Upper lobe of left lung (tissue), 6 donors: ENCODE results near the gene C16orf82. TPM values are rescaled to one million over a fixed set of nuclear protein-coding genes. Genes with fewer than 3 reads are reported as not detected.

Source experiments
- ATAC-seq, 2 donors: fragments of 200-7000 bp; cut with Tn5 transposase; one replicate each; pipeline ENCODE4 v1.9.1; 2022; ENCODE audit warnings: mild to moderate bottlenecking in 2 of 2, moderate library complexity in 2 of 2; ENCODE audit not compliant: low FRiP score in 2 of 2
- DNase-seq, 2 donors: peaks; one replicate each; pipeline ENCODE4 v3.0.0-alpha.2; 2019 to 2020
- H3K27ac ChIP-seq, 4 donors: fragments of 200-600 bp; sonication (generic); one replicate each; pipeline ENCODE4 v1.5.1; 2016 to 2019
- H3K27me3 ChIP-seq, 4 donors: fragments of 200-600 bp; sonication (generic); one replicate each; pipeline ENCODE4 v1.5.1; 2017 to 2019
- H3K36me3 ChIP-seq, 4 donors: fragments of 200-600 bp; sonication (generic); one replicate each; pipeline ENCODE4 v1.5.1; 2016 to 2019
- H3K4me1 ChIP-seq, 4 donors: fragments of 200-600 bp; sonication (generic); one replicate each; pipeline ENCODE4 v1.5.1; 2018 to 2019
- H3K4me3 ChIP-seq, 4 donors: fragments of 200-600 bp; sonication (generic); one replicate each; pipeline ENCODE4 v1.5.1; 2017 to 2019; ENCODE audit warnings: mild to moderate bottlenecking in 2 of 4, moderate library complexity in 1 of 4
- H3K9me3 ChIP-seq, 4 donors: fragments of 200-600 bp; sonication (generic); one replicate each; pipeline ENCODE4 v1.5.1; 2018 to 2019
- EP300 ChIP-seq, 4 donors: sonication (generic); formaldehyde crosslinking; IDR thresholded peaks; one replicate each; pipeline ENCODE4 v1.5.1; 2017; ENCODE audit warnings: antibody characterized with exemption in 4 of 4, control low read depth in 2 of 4
- POLR2A ChIP-seq, 4 donors: fragments of 450-650 bp; IDR thresholded peaks; one replicate each; pipeline ENCODE4 v1.5.1; 2016 to 2017; ENCODE audit warnings: antibody characterized with exemption in 4 of 4, mild to moderate bottlenecking in 2 of 4
- POLR2AphosphoS5 ChIP-seq, 2 donors: sonication (generic); formaldehyde crosslinking; IDR thresholded peaks; one replicate each; pipeline ENCODE4 v1.5.1; 2017; ENCODE audit warnings: antibody characterized with exemption in 2 of 2
- WGBS, 2 donors: methylation state at CpG; one replicate each; pipeline ENCODE4 v1.1.5; 2017 to 2018; 5-methylcytosine and 5-hydroxymethylcytosine counted together
- total RNA-seq, 6 donors: library from RNA; depleted of rRNA in 4 of 6; stranded (reverse); fragments of >200 nt in 4 of 6; gene quantifications; one replicate each; pipeline versions ENCODE4 v1.1.0 to v1.2.1, GENCODE V29; 2016 to 2021
- TF ChIP-seq, protein P1 (sequence below), 6 experiments: fragments of 450-650 bp in 4 of 6; fragments of 200-600 bp in 2 of 6; sonication (generic) in 2 of 6; IDR thresholded peaks; one replicate each; pipeline ENCODE4 v1.5.1; 2016 to 2019; ENCODE audit warnings: antibody characterized with exemption in 6 of 6
- donor health status: DM: no; HTN: no; CAD: no; lungs with moderate emphysema.
- donor health status: DM: no; HTN: yes; CAD: no; lungs with severe emphysema.

C16orf82 gene
- total RNA-seq, 6 donors from 2014 or later, result not detected

GRCh38 chr16:27110524-27110896 is 43.8 kb downstream of the C16orf82 start:
- Histone ChIP-seq H3K27me3 (no peaks in the 10 kb centered on the region), H3K36me3 (no peaks in the 10 kb centered on the region), H3K4me3 (no peak overlapping the region), H3K27ac (no peak overlapping the region), H3K4me1 (peaks cover 5 to 8% (median 7%) of the 10 kb centered on the region in 4 donors), H3K9me3 (no peaks in the 10 kb centered on the region)
- no peak for DNase-seq
- TF ChIP-seq, protein P1, sequence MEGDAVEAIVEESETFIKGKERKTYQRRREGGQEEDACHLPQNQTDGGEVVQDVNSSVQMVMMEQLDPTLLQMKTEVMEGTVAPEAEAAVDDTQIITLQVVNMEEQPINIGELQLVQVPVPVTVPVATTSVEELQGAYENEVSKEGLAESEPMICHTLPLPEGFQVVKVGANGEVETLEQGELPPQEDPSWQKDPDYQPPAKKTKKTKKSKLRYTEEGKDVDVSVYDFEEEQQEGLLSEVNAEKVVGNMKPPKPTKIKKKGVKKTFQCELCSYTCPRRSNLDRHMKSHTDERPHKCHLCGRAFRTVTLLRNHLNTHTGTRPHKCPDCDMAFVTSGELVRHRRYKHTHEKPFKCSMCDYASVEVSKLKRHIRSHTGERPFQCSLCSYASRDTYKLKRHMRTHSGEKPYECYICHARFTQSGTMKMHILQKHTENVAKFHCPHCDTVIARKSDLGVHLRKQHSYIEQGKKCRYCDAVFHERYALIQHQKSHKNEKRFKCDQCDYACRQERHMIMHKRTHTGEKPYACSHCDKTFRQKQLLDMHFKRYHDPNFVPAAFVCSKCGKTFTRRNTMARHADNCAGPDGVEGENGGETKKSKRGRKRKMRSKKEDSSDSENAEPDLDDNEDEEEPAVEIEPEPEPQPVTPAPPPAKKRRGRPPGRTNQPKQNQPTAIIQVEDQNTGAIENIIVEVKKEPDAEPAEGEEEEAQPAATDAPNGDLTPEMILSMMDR (IDR thresholded peaks at IDR 0.05), result no peak
- TF ChIP-seq POLR2A (IDR thresholded peaks at IDR 0.05), result no peak
- TF ChIP-seq EP300 (IDR thresholded peaks at IDR 0.05), result no peak
- no peak for TF ChIP-seq POLR2AphosphoS5 (IDR thresholded peaks at IDR 0.05)
- no peak for ATAC-seq
- 43% methylated on average over 6 of the region's 7 CpGs; no CpG with 5 or more reads in 1 of the 2 donors for WGBS, 2 donors

GRCh38 chr16:27111486-27111885 is 44.8 kb downstream of the C16orf82 start:
- H3K36me3 ChIP-seq, result no peaks in the 10 kb centered on the region
- TF ChIP-seq POLR2A (IDR thresholded peaks at IDR 0.05), result no peak
- TF ChIP-seq, protein P1 (IDR thresholded peaks at IDR 0.05), result no peak
- TF ChIP-seq POLR2AphosphoS5 (IDR thresholded peaks at IDR 0.05), result no peak
- no peak for TF ChIP-seq EP300 (IDR thresholded peaks at IDR 0.05)
- ATAC-seq (no peak), DNase-seq (no peak)
- H3K27ac ChIP-seq, result no peak overlapping the region
- H3K4me3 ChIP-seq, result no peak overlapping the region
- 67 to 76% methylated on average over 5 to 7 of the region's 7 CpGs for WGBS, 2 donors
- H3K27me3 ChIP-seq, result no peaks in the 10 kb centered on the region
- H3K4me1 ChIP-seq, result peaks cover 5 to 8% (median 7%) of the 10 kb centered on the region in 4 donors
- no peaks in the 10 kb centered on the region for H3K9me3 ChIP-seq

- WGBS, 2 donors, result 78 to 80% methylated on average over 4 of the region's 4 CpGs
- ATAC-seq (no peak), DNase-seq (no peak)
- Histone ChIP-seq H3K4me3 (no peak overlapping the region), H3K9me3 (no peaks in the 10 kb centered on the region), H3K4me1 (peaks cover 5 to 8% (median 7%) of the 10 kb centered on the region in 4 donors), H3K27ac (no peak overlapping the region), H3K36me3 (no peaks in the 10 kb centered on the region), H3K27me3 (no peaks in the 10 kb centered on the region)
- TF ChIP-seq POLR2AphosphoS5 (IDR thresholded peaks at IDR 0.05) (no peak), EP300 (IDR thresholded peaks at IDR 0.05) (no peak), POLR2A (IDR thresholded peaks at IDR 0.05) (no peak)
- TF ChIP-seq, protein P1 (IDR thresholded peaks at IDR 0.05), result no peak
Observed at GRCh38 chr16:27112093-27112811, 45.5 kb downstream of the C16orf82 start.

GRCh38 chr16:27113341-27113841 is 46.7 kb downstream of the C16orf82 start:
- no peak for DNase-seq
- ATAC-seq, result no peak
- Histone ChIP-seq H3K9me3 (no peaks in the 10 kb centered on the region), H3K27ac (no peak overlapping the region), H3K27me3 (no peaks in the 10 kb centered on the region), H3K4me3 (no peak overlapping the region), H3K4me1 (peaks cover 5 to 8% (median 7%) of the 10 kb centered on the region in 4 donors), H3K36me3 (no peaks in the 10 kb centered on the region)
- TF ChIP-seq EP300 (IDR thresholded peaks at IDR 0.05), result no peak
- WGBS, 2 donors, result 49 to 58% methylated on average over 6 to 8 of the region's 8 CpGs

DNA sequence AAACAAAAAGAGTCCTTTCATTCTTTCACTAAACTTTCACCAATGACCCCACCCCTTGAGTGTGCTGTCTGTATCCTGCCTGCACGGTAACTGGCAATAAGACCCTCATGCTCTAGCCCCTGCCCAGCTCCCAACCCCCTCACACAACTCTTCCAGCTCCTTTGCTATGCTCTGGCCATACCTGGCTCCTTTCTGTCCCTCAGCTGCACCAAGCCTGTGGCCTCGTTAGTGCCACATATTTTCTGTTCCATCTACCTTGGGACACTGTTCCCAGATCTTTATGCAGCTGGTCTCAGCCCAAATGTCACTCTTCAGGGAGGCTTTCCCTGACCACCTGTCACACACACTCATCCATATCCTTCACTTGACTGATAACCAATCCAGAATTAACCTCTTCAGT is 47.3 kb downstream of the C16orf82 start:
- TF ChIP-seq, protein P1 (IDR thresholded peaks at IDR 0.05), result no peak
- TF ChIP-seq EP300 (IDR thresholded peaks at IDR 0.05), result no peak
- TF ChIP-seq POLR2A (IDR thresholded peaks at IDR 0.05), result no peak
- TF ChIP-seq POLR2AphosphoS5 (IDR thresholded peaks at IDR 0.05), result no peak
- Histone ChIP-seq H3K4me1 (peaks cover 5 to 8% (median 7%) of the 10 kb centered on the region in 4 donors), H3K27me3 (no peaks in the 10 kb centered on the region), H3K36me3 (no peaks in the 10 kb centered on the region), H3K9me3 (no peaks in the 10 kb centered on the region), H3K4me3 (no peak overlapping the region), H3K27ac (no peak overlapping the region)
- WGBS, 2 donors, result 57 to 68% methylated on average over 2 of the region's 2 CpGs
- no peak for DNase-seq
- no peak for ATAC-seq
